Measurements from ENCODE around the gene KIAA0825.
"Not testable (repeated sequence)": the region's sequence is repeated elsewhere in the genome, so short reads cannot be mapped to it uniquely, and the experiment has no call there.

The KIAA0825 gene

GRCh38 chr5:94375801-94376200 lies 242.6 kb downstream of the KIAA0825 start:
- no peak for DNase-seq (ENCODE audit: low read depth)

- no peak for DNase-seq (ENCODE audit: low read depth)
Measured at GRCh38 chr5:94374336-94374735, 244.1 kb downstream of the KIAA0825 start.

- no peak for DNase-seq (ENCODE audit: low read depth)
Measured at GRCh38 chr5:94367900-94368299, 250.5 kb downstream of the KIAA0825 start.

GRCh38 chr5:94366811-94367210 lies 251.6 kb downstream of the KIAA0825 start:
- no peak for DNase-seq (ENCODE audit: low read depth)

- no peak for DNase-seq (ENCODE audit: low read depth)
Measured at GRCh38 chr5:94362857-94363256, 255.5 kb downstream of the KIAA0825 start.

GRCh38 chr5:94361832-94362796 lies 256.3 kb downstream of the KIAA0825 start:
- DNase-seq (ENCODE audit: low read depth): no peak

GRCh38 chr5:94361161-94361560 lies 257.2 kb downstream of the KIAA0825 start:
- DNase-seq (ENCODE audit: low read depth): no peak

- DNase-seq (ENCODE audit: low read depth): no peak
Measured at GRCh38 chr5:94360382-94361130, 257.8 kb downstream of the KIAA0825 start.

- no peak for DNase-seq (ENCODE audit: low read depth)
Measured at GRCh38 chr5:94359880-94360279, 258.5 kb downstream of the KIAA0825 start.

- no peak for DNase-seq (ENCODE audit: low read depth)
Measured at GRCh38 chr5:94355811-94356210, 262.6 kb downstream of the KIAA0825 start.

GRCh38 chr5:94354837-94355485 lies 263.4 kb downstream of the KIAA0825 start:
- DNase-seq (ENCODE audit: low read depth): not testable (repeated sequence)

GRCh38 chr5:94353605-94354004 lies 264.8 kb downstream of the KIAA0825 start:
- DNase-seq (ENCODE audit: low read depth): no peak

GRCh38 chr5:94347130-94347529 lies 271.3 kb downstream of the KIAA0825 start:
- DNase-seq (ENCODE audit: low read depth): no peak

GRCh38 chr5:94345257-94345656 lies 273.1 kb downstream of the KIAA0825 start:
- DNase-seq (ENCODE audit: low read depth): no peak

- no peak for DNase-seq (ENCODE audit: low read depth)
Measured at GRCh38 chr5:94337617-94338016, 280.8 kb downstream of the KIAA0825 start.

GRCh38 chr5:94335936-94336335 lies 282.5 kb downstream of the KIAA0825 start:
- DNase-seq (ENCODE audit: low read depth): no peak

- no peak for DNase-seq (ENCODE audit: low read depth)
Measured at GRCh38 chr5:94329115-94329514, 289.3 kb downstream of the KIAA0825 start.

- DNase-seq (ENCODE audit: low read depth): no peak
Measured at GRCh38 chr5:94326586-94326985, 291.8 kb downstream of the KIAA0825 start.

- no peak for DNase-seq (ENCODE audit: low read depth)
Measured at GRCh38 chr5:94316916-94317838, 301.2 kb downstream of the KIAA0825 start.

GRCh38 chr5:94314460-94315131 lies 303.8 kb downstream of the KIAA0825 start:
- no peak for DNase-seq (ENCODE audit: low read depth)

- DNase-seq (ENCODE audit: low read depth): no peak
Measured at GRCh38 chr5:94313696-94314095, 304.7 kb downstream of the KIAA0825 start.
